Ovary (tissue), 3 donors: ENCODE results near the gene TMEM131.

Experiments
- CTCF ChIP-seq, 3 donors: fragments of 450-650 bp in 2 of 3; fragments of 200-600 bp in 1 of 3; IDR thresholded peaks; one replicate each; pipeline versions ENCODE4 v1.5.1 to v1.8.0; 2016 to 2022; ENCODE audit warnings: antibody characterized with exemption in 3 of 3, mild to moderate bottlenecking in 1 of 3
- POLR2A ChIP-seq: fragments of 450-650 bp; IDR thresholded peaks from one replicate; pipeline ENCODE4 v1.6.1; 2017; ENCODE audit warnings: antibody characterized with exemption, mild to moderate bottlenecking, moderate library complexity
- donor health status: DM: no; HTN: no; CAD: no.

DNA sequence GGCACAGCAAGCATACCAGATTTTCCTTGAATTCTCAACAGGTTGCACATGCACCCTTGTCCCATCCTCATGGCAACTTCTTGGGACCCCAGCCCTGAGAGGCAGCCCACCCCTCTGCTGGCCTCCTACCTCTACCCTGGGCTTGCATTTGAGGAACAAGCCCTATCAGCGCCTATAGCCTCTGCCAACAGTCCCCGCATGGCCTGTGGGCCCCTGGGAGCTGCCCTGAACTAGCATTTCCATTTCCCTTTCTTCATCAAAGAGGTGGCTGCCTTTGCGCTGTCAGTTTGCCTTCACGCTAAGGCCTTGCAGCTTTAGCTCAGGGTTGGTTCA, 287.7 kb downstream of the TMEM131 start:
- TF ChIP-seq POLR2A, result no peak
- TF ChIP-seq CTCF (IDR thresholded peaks at IDR 0.05), result no peak
